GM19035 (cell line): ENCODE results near the gene LRCOL1.

ENCODE experiments used
- ATAC-seq: cut with Tn5 transposase; IDR thresholded peaks from one replicate; pipeline ENCODE4 v1.9.1; 2021; ENCODE audit not compliant: unreplicated experiment

LRCOL1 gene

GRCh38 chr12:132569856-132570480 lies 40.4 kb downstream of the LRCOL1 start:
- ATAC-seq: no peak

- ATAC-seq: no peak
Measured at GRCh38 chr12:132568826-132569480, 41.4 kb downstream of the LRCOL1 start.

DNA sequence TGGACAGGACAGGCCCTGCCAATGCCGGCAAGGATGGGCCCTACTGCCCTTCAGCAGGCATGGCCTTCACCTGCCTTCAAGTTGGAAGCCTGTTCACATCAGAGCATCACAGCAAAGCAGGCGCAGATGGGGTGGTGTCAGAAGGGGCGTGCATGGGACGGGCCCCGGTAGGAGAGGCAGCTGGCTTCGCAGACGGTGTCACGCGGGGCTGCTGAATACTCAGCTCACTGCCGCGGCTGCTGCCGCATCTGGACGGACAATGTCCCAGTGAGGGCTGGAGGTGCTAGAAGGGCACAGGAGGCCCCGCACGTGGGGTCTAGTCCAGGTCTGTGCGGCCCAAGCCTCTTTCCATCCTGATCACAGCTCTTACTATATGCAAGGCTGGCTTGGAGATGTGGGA lies 42.1 kb downstream of the LRCOL1 start:
- no peak for ATAC-seq

GRCh38 chr12:132566516-132567131 lies 43.8 kb downstream of the LRCOL1 start:
- no peak for ATAC-seq

DNA sequence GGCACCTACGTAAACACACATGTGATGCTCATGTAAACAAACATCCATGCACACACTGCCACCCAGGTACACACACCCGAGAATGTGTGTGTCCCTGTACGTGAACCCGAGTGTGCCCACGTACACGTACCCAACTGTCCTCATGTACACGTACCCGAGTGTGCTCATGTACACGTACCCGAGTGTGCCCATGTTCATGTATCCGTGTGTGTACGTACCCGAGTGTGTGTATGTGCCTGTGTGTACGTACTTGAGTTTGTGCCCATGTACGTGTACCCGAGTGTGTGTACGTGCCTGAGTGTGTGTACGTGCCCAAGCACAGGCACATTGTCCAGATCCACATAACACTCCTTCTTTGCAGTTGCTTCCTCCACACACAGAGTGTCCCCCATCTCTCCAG lies 45.0 kb downstream of the LRCOL1 start:
- ATAC-seq: no peak

GRCh38 chr12:132563911-132564310 lies 46.5 kb downstream of the LRCOL1 start:
- ATAC-seq: no peak

DNA sequence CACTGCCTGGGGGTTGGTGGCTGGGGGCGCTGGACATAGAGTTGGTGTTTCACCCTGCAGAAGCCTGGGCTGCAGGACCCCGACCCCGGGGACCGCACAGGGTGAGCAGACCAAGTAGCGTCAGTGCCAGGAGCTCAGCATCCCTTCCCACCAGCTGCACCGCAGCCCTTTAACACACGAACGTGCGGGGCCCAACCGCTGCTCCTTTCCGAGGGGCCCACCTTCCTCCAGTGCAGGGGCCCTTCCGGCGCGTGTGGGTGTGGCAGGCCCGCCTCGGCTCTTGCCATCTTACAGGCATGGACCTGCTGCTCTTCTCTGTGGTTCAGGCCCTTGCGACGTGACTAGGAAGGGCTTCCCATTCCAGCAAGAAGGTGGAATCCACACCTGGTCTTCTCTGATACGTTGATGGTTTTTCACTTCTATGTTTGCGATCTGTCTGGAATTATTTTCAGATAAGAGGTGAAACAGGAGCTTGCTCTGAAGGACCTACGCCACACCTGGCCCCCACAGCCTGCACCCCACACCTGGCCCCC lies 47.8 kb downstream of the LRCOL1 start:
- ATAC-seq: no peak

DNA sequence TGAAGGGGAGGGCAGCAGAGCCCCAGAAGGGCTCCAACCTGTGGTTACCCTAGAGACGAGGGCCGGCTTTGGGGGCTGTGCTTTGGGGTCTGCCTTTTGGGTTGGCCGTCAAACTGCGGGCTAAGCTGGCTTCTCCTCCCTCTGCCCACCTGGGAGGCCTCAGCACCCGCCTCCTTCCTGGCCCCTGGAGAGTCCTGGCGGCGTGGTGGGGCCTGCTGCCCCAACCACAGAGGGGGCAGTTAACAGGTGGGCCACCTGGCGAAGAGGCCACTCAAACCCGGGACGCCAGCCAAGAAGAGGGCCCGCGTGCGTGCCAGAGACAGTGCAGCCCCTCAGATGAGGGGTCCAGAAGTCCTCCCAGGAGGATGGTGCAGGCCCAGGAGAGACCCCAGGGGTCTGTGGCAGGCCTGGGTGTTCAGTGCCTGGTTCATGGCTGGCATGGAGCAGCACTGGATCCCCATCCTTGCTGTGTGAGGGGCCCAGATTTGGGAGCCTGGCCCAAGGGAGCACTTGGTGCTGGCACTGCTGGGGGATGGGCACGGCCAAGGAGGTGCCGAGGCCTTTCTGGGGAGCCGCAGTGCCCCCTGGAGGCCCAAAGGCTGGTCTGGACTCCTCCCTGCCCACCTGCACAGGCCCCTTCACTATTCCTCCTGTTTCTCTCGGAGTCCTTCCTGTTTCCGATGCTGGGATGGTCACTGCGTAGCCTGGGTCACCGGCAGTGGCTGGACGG lies 48.8 kb downstream of the LRCOL1 start:
- ATAC-seq: no peak

- ATAC-seq: no peak
Measured at GRCh38 chr12:132560614-132561426, 49.6 kb downstream of the LRCOL1 start.

GRCh38 chr12:132560364-132560613 lies 50.1 kb downstream of the LRCOL1 start:
- ATAC-seq: no peak

DNA sequence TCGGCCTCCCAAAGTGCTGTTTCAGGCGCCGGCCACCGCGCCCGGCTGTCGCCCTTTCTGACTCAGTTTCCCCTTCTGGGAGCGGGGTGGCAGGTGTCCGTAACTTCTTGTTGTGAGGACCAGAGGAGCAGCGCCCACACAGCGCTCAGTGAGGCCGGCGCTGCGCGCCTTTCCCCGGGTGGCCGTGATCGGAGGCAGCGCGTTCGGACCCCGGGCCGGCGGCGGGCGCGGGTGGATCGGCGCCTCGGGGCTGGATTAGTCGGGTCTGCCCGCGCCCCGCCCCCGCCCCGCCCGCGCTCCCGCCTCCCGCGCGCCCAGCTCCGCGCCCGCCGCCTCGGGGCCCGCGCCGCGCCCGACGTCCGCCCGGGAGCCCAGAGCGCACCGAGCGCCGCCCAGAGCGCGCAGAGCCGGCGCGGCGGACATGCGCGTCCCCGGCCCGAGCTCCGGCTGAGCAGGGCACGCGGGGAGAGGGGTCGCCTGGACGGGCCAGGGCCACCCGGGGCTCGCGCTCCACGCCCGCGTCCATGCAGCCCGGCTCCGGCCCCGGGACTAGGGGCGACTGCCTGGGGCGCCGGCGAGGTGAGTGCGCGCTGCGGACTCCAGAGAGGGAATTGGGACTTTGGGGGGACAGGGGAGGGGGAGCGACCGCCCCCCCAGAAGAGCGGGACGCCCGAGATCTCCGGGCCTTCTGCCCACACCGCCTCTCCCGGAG lies 50.6 kb downstream of the LRCOL1 start:
- ATAC-seq: no peak

- no peak for ATAC-seq
Measured at GRCh38 chr12:132558861-132559623, 51.3 kb downstream of the LRCOL1 start.

DNA sequence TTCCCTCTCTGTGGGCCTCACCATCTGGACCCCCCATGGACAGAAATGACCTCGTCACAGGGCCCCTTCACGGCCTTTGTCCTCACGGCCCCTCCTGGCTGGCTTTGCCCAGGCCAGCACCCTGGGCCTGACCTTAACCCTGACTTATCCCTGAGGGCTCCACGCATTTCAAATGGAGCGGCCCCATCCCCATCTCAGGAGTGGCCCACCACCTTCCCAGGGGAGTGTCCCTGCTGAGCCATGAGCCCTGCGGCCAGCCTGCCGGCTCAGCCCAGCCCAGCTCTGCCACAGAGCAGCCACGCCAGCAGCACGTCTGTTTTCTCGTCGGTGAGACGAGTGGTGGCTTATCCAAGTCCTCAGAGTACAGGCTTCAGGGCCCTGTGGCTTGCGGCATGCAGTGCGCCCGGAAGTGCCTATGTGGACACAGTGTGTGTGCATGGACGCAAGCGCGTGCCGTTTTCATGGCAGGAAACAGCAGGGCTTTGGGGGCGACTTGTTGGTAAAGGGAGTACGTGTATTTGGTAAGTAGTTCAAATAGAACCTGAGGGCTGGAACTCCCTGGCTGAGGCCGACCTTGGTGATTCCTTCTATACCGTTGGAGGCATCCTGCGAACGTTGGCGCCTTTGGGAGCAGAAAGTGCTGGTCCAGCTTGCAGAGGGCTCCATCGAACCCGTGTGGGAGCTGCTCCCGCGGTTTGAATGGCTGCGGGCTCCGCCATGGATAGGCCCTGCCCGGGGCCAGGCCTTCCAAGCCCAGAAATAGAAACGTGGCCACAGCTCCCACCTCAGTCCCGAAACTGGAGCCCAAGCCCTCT lies 52.1 kb downstream of the LRCOL1 start:
- no peak for ATAC-seq

GRCh38 chr12:132557291-132558015 lies 52.9 kb downstream of the LRCOL1 start:
- ATAC-seq: no peak

GRCh38 chr12:132556801-132557200 lies 53.6 kb downstream of the LRCOL1 start:
- no peak for ATAC-seq

GRCh38 chr12:132556216-132556615 lies 54.2 kb downstream of the LRCOL1 start:
- ATAC-seq: no peak

- no peak for ATAC-seq
Measured at GRCh38 chr12:132555686-132556085, 54.7 kb downstream of the LRCOL1 start.
